ENCODE data around the gene C6orf163. TPM values are rescaled to one million over a fixed set of nuclear protein-coding genes. Genes with fewer than 3 reads are reported as not detected.

The C6orf163 gene
- total and polyA plus RNA-seq, 8 donors: 0.58 to 10.3 (median 1.9) TPM

DNA sequence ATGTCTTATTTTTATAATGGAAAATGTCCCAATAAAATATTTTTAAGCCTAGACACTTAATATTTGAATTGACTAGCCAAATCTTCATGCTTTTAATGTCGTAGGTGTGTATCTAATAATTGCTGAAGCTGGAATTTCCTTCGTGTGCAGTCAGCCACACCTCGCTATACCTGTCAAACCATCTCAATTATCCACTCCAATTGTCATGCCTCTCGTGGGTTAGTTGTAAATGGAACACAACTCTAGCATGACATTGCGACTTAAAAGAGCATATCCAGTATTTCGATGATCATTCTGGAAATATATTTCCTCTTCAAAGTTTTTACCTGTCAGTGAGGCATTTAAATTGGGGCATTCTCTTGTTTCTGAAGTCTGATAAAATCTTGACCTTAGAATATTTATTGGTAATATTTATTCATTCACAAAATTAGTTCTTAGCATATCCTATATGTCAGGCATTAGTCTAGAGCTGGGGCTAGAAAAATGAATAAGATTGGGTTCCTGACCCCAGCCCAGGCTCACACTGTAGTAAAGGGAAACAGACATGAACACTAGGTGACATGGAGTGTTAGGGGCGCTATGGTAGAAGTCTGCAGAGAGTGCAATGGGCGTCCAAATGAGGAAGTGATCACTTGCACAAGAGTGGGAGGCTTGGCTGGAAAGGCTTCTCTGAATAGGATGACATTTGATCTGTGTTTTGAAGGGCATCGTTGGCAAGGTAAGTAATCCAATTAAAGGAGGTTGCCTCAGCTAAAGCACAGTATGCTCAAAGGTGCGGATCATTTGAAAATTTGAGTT lies 52.2 kb downstream of the C6orf163 start:
- peak in 1 of 2 donors; percentile 14 for DNase-seq

DNA sequence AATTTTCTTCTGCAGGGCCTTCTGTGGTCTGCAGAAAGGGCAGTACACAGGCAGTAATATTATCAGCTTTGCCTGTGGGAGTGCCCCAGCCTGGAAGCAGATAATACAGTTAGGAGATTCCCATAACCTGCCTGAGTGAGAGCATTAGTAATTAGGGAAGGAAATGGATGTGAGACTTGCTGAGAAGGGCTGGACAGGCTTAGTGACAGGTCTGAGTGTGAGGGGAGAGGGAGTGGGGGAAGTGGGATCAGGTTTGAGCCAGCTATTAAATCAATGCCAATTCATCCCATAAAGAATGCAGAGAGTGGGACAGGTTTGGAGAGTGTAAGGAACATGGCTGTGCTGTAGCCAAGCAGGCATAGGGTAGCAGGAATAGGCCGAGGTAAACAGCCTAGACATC lies 53.0 kb downstream of the C6orf163 start:
- Histone ChIP-seq H3K27me3 (no peaks in the 10 kb centered on the region), H3K4me1 (no peaks in the 10 kb centered on the region), H3K4me3 (no peak overlapping the region), H3K9me3 (no peaks in the 10 kb centered on the region), H3K36me3 (no peaks in the 10 kb centered on the region), H3K27ac (no peak overlapping the region)
- no peak for DNase-seq
- WGBS, 5 donors: 59 to 95% (median 84%) methylated on average over 1 of the region's 1 CpG
- TF ChIP-seq EP300 (IDR thresholded peaks at IDR 0.05): no peak
- TF ChIP-seq, protein P1, sequence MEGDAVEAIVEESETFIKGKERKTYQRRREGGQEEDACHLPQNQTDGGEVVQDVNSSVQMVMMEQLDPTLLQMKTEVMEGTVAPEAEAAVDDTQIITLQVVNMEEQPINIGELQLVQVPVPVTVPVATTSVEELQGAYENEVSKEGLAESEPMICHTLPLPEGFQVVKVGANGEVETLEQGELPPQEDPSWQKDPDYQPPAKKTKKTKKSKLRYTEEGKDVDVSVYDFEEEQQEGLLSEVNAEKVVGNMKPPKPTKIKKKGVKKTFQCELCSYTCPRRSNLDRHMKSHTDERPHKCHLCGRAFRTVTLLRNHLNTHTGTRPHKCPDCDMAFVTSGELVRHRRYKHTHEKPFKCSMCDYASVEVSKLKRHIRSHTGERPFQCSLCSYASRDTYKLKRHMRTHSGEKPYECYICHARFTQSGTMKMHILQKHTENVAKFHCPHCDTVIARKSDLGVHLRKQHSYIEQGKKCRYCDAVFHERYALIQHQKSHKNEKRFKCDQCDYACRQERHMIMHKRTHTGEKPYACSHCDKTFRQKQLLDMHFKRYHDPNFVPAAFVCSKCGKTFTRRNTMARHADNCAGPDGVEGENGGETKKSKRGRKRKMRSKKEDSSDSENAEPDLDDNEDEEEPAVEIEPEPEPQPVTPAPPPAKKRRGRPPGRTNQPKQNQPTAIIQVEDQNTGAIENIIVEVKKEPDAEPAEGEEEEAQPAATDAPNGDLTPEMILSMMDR (IDR thresholded peaks at IDR 0.05): no peak
- no peak for TF ChIP-seq POLR2A (IDR thresholded peaks at IDR 0.05)
- no peak for TF ChIP-seq POLR2AphosphoS5 (IDR thresholded peaks at IDR 0.05)
- intact Hi-C loops (cut with DNase I; ENCODE audit: low total_unique reads): no loop called here

More for the DNA sequence above, 52.2 kb downstream of the C6orf163 start:
- H3K9me3 ChIP-seq: no peaks in the 10 kb centered on the region
- no peaks in the 10 kb centered on the region for H3K4me1 ChIP-seq
- intact Hi-C loops (cut with DNase I; ENCODE audit: low total_unique reads): no loop called here
- 74 to 84% (median 78%) methylated on average over 10 of the region's 10 CpGs for WGBS, 5 donors
- H3K36me3 ChIP-seq: no peaks in the 10 kb centered on the region
- H3K27me3 ChIP-seq: no peaks in the 10 kb centered on the region
- no peak overlapping the region for H3K27ac ChIP-seq
- no peak for TF ChIP-seq POLR2AphosphoS5 (IDR thresholded peaks at IDR 0.05)
- no peak for TF ChIP-seq POLR2A (IDR thresholded peaks at IDR 0.05)
- no peak for TF ChIP-seq EP300 (IDR thresholded peaks at IDR 0.05)
- TF ChIP-seq, protein P1 (IDR thresholded peaks at IDR 0.05): no peak
- H3K4me3 ChIP-seq: no peak overlapping the region

DNA sequence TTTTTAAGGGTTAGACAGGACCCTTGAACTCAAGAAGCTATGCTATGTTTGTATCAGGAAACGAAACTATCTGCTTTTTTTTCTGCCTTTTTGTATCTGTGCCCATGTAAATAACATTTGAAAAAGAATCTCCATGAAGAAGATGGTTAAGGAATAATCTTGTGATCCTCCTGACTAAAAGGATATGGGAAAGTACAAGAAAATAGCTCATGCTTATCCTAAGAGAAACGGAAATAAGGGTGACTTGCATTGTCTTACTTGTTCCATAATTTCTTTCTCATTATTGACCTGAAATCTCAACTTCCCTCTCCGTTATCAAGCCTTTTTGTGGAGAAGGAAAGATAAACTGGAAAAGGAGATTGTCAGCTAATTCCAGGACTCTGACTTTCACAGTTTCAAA lies 57.2 kb downstream of the C6orf163 start:
- TF ChIP-seq EP300 (IDR thresholded peaks at IDR 0.05) (no peak), POLR2AphosphoS5 (IDR thresholded peaks at IDR 0.05) (no peak), POLR2A (IDR thresholded peaks at IDR 0.05) (no peak)
- TF ChIP-seq, protein P1 (IDR thresholded peaks at IDR 0.05): no peak
- Histone ChIP-seq H3K4me1 (no peaks in the 10 kb centered on the region), H3K4me3 (no peak overlapping the region), H3K27ac (no peak overlapping the region), H3K27me3 (no peaks in the 10 kb centered on the region), H3K36me3 (no peaks in the 10 kb centered on the region), H3K9me3 (no peaks in the 10 kb centered on the region)
- intact Hi-C loops (cut with DNase I; ENCODE audit: low total_unique reads): loop anchor here (10.0 kb wide), 1 partner anchor 73 kb away; the partner anchor contains the start of gene SLC35A1
- WGBS, 5 donors: 28 to 52% (median 45%) methylated on average over 3 of the region's 3 CpGs
- no peak for DNase-seq

DNA sequence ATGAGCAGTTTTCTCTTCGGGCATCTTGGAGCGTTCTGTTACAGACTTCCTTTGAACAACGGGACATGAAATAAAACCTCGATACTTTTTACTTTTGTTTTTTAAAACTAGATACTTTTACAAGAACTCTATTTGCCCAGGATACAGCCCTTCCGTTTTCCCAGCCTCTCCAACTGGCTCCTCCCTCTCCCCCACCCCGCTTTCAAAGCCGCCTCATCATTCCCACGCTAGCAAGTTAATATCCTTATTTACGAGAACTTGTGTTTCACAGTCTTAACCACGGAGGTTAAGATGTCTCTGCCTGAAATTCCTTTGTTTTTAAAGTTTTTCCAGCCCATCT lies 62.9 kb downstream of the C6orf163 start:
- H3K4me1 ChIP-seq: peaks cover 0 to 14% (median 10%) of the 10 kb centered on the region in 4 donors
- no peaks in the 10 kb centered on the region for H3K27me3 ChIP-seq
- no peak for TF ChIP-seq POLR2AphosphoS5 (IDR thresholded peaks at IDR 0.05)
- no peak for TF ChIP-seq EP300 (IDR thresholded peaks at IDR 0.05)
- TF ChIP-seq POLR2A (IDR thresholded peaks at IDR 0.05): no peak
- TF ChIP-seq, protein P1 (IDR thresholded peaks at IDR 0.05): no peak
- H3K9me3 ChIP-seq: no peaks in the 10 kb centered on the region
- intact Hi-C loops (cut with DNase I; ENCODE audit: low total_unique reads): loop anchor here (10.0 kb wide), 1 partner anchor 67 kb away; the partner anchor contains the start of gene SLC35A1
- peak overlapping the region; percentile 89 to 100 (median 94) for H3K4me3 ChIP-seq
- DNase-seq: no peak
- peak overlapping the region in 4 of 5 donors; percentile 76 to 89 (median 85) for H3K27ac ChIP-seq
- H3K36me3 ChIP-seq: no peaks in the 10 kb centered on the region
- WGBS, 5 donors: 0 to 1% (median 1%) methylated on average over 10 of the region's 10 CpGs
